GM18861 (cell line): ENCODE data around the gene MBD5.

ENCODE experiments used
- ATAC-seq: cut with Tn5 transposase; IDR thresholded peaks from one replicate; pipeline ENCODE4 v1.9.1; 2021; ENCODE audit not compliant: unreplicated experiment

The MBD5 gene

DNA sequence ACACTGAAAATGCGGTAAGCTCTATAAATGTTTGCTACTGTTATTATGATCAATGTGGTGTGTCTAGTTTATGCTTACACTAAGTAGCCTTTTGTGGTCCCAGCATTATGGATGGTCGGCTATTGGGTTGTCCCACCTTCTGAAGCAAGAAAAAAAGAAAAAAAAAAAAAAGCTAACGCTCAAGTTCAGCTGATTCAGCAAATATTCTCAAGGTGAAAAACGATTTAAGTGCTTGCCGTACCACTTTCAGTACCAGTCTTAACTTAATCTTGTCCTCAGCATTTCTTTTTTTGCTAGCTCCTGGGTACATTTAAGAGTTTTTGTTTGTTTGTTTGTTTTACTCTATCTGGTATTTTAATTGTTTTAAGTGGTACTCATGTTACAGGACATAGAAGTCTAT, 87.5 kb downstream of the MBD5 start:
- ATAC-seq = no peak

DNA sequence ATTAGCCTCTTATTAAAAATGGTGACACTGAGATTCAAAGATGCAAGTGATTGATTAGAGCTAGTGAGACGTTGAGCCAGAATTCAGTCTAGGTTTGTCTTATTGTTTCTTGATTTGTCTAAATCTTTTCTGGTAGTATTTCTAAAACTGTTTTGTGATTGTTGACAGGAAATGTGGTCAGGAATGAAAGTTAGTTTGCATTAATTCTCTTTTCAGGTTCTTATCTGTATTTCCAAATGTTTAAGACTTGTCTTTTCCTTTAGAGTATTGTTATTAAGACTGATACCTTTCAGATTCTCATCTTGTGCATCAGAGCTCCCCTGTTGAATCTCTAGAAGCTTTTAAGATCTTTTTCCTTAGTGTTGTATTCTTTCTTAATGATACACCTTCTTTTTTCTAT, 89.3 kb downstream of the MBD5 start:
- ATAC-seq = no peak

DNA sequence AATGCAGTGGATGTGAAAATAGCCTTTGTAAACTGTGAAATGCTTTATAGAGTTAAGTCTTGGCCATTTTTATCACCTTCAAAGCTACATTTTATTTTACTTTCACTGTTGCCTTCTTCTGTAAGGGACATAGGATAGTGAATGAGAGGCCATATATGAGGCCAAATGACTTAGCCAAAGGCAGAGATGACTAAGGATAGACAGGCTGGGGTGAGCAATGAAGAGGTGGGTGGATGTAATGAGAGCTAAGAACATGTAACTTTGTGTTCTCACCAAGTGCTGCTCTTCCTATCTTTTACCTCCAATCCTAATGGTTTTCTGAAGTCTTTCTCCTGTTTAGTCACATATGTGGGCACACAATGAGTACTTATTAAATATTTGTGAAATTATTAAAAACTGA, 101.9 kb downstream of the MBD5 start:
- ATAC-seq = no peak

DNA sequence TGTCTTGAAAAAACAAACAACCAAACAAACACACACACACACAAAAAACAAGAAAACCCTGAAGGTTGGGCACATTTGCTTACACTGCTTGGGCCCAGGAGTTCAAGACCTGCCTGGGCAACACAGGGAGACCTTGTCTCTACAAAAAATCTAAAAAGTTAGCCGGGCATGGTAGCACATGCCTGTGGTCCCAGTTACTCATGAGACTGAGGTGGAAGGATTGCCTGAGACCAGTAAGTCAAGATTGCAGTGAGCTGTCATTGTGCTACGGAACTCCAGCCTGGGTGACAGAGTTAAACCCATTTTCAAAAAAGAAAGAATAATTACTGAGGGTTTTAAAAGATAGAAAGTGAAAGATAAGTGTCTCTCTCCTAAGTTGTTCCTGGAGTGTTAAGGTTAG, 103.4 kb downstream of the MBD5 start:
- no peak for ATAC-seq

DNA sequence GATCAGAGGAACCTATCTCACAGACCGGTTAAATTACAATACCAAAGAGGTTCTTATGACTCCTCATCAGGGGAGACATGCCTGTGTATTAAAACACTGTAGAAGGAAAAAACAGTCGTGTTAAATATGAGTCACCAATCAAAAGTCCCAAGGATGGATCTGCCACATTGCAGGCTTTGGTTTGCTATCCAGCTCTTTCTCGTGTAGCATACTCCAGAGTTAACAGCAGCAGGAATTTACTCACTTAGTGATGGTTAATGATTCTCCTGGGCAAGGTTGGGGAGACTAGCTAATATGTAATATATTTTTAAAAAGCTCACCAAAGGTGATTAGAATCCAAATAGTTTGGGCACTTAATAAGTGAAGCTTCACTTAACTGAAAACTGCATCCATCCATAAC, 109.7 kb downstream of the MBD5 start:
- ATAC-seq = no peak

DNA sequence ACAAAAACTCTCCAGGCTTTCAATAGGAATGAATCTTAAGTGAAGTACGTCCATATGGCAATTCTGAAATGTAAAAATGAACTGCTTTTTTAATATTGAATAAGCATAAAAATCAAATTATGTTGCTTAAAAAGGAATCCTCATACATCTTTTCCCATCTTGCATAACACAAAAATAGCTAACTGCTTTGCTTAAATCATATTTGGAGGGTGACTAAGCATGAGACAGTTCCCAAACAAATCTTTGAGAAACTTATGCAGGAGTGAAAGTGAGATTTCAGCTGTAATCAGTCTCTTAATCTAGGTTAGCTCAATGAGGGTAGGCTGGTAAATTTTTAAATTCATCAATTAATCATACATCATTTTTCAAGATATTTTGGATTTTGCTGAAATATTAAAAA, 111.5 kb downstream of the MBD5 start:
- no peak for ATAC-seq

DNA sequence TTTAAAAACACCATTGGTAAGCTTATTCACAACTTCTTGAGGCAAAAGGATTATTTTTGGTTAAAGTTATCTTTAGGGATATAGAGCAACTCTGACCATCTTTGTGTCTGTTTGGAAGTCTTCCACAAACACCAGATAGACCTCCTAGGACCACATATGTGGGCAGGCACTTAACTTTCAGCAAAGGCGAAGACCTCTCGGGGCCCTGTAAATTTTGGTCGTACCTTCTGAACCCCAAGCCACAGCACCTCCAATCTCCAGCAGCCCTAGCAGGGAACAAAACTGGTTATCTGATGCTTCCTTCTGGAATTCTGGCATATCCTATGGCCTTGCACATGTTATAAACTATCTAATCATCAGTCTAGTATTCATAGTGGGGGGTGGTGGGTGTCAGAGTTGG, 114.8 kb downstream of the MBD5 start:
- no peak for ATAC-seq

DNA sequence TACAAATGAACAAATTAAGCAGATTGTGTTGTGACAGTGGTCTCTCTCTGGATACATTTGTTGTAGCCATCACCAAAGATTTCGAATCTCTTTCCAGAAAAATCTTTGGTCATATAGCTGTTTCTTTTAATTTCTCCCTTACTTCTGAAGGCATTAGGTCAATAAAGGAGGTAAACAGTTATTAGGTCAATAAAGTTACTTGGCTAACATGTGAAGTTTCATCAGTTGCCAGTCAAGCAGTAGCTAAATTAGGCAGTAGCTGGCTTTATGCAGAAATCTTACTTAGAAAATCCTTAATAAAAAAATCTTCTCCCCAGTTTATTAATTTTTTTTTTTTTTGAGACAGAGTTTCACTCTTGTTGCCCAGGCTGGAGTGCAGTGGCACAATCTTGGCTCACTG, 115.5 kb downstream of the MBD5 start:
- ATAC-seq = no peak

DNA sequence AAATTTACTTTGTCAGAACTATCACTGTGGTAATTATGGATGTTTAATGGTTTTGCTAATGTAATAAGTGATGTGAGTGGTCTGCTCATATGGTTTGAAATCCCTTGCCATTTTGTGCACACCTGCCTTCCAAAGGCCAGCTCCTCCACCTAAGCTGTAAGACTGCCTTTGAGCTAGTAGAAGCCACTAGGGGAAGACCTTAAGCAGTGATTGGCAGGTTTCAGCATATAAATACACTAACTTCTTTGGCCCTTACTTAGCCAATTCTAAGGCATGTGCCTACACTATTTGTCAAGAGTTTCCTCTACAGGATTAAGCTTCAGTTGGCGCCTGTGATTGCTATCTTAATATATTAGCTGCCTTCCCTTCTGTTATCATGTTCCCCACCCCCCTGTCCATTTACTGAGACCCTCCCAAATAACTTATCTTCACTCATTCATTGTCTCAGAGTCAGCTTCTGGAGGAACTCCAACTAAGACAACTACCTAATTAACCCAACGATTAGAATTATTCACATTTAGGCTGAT, 141.1 kb downstream of the MBD5 start:
- no peak for ATAC-seq

DNA sequence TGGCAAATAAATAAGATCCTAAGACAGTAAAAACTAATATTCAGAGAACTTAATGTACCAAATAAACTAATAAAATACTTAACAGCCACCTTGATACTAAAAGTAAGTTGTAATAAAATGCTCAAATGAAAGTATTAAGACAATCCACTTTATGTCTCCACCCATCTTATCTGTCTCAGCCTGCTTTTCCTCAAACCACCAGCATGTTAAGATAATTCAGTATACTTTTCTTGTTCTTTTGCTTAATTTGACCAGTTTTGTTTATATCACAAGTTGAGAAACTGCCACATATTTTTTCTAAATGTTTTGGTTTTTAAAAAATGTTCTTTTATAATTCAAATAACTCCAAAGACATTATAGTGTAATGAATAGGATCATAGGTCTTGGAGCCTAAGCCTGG, 142.0 kb downstream of the MBD5 start:
- no peak for ATAC-seq

DNA sequence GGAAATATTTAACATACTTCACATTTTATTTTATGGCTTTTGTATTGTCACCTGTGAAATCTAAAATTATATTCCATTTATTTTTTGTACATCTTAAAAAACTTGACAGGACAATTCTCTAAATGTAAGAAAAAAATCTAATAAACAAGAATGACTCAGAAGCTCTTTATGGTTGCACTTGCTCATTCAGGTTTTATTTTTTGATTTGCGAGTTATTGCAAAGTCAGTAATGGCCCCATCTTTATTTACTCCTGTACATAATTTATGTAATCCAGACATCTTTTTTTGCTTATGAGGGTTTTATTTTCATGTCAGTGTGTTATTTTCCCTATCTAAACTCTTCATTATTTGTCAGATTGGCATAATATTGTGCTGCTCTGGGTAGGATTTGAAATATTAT, 145.1 kb downstream of the MBD5 start:
- ATAC-seq = no peak

DNA sequence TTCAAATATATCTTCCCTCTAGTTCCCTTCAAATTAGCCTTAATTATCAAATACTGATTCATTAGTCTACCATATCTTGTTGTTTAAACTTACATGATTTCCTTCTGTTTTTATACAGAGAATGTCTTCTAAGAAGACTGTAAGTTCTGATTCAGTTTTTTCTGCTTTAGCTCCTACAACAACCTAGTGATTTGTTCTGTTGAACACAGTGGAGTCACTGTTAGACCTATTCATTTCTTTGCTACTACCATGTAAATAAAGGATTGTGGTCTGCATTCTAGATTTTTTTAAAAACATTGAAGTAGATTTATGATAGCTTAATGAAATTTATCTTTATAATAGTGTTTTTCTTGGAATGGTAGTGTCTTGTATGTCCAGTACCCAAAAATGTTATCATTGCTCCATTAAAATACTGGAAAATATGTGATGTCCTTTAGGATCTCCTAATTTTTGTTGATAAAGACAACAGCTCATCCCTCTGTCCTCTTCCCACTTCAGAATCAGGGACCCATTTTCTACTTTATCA, 146.4 kb downstream of the MBD5 start:
- ATAC-seq = no peak

DNA sequence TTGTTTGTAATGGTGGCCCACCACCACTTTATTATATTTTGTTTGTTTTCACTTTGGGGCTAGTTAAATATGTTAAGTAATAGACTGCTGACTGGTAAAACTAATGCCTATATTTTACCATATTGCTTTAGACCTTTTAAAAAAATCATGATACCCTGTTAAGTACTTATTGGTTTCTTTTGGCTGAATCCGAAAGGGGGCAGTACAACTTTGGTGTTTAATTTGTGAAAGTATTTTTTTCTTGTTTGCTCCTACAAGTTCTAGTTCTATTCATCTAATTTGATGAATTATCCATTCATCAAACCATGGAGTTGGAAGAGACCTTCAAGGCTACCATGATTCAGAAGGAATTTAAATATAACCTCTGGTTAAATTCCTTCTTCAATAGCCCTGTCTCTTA, 147.0 kb downstream of the MBD5 start:
- no peak for ATAC-seq

DNA sequence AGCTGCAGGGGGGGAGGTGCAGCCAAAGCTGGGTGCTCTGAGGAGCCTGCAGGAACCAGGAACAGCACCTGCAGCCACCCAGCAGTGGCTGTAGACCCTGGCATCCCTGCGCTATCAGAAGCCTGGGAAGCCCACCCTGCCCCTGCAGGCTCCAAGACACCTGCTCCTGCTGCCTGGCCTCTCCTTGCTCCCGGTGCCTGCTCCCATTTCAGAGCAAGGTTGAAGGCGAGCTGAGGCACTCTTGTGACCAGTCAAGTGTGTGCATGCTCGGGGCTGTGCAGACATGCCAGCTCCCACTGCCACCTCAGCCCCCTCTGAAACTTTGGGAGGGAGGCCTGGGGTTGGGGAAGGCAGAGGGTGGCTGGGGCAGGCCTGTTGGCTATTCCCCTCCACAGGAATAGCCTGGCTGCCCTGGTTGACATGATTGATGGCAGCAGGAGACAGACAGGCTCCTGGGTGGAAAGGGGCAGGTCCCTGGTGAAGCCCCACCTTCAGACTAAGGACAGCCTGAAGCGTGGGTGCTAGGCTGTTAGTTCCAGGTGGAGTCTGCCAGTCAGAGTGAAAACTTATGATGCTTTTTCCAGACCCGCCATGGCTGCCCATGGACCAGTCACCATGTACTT, 151.4 kb downstream of the MBD5 start:
- ATAC-seq = no peak

DNA sequence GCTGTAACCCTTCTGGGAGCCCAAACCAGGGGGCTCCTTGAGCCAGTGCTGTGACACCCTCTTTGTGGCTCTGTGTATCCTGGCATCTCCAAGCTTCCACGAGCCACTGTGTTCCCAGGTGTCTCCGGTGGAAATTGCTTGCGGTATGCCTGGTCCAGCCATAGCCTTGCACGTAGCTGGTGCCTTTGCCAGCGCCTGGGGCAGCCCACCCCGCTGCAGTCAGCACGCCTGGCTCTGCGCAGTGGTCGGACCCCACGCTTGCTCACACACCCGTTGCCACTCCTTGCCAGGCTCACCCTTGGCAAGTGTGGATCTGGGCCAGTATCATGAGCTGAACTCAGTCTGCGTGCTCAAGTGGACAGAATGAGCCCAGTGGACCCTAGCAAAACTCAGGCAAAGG, 152.3 kb downstream of the MBD5 start:
- ATAC-seq = no peak

DNA sequence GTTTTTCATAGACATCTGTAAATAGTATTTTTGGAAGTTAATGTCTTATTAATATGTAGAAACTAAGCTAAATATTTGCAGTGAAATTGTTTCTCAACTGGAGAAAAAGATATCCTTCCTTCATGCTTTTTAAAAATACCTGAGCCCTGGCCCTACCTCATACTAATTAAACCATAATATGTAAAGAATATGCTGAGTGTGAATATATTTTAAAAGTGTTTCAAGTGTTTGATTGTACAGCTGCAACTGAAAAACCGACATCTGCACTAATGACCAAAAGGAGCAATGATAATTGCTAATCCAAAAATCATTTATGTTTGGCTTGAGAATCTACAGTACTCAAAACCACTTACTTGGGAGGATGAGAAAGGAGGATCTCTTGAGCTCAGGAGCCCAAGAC, 156.7 kb downstream of the MBD5 start:
- ATAC-seq = no peak

DNA sequence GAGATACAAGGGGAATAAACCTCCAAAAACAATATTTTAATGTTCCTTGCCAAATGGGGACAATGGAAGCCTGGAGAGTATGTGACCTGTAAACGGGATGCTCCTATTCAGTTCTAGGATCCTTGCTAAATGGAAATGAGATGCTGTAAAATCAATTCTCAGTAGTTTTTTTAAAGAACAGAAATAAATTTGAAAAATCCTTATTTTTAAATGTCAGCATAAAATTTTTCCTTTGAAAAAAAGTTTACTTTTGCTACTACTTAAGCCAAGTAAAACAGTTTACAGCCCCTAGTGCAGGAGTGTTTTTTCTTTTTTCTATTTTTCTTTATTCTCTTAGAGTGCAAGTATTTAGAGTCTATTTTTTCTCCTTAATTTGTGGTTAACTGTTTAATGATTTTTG, 158.8 kb downstream of the MBD5 start:
- no peak for ATAC-seq

DNA sequence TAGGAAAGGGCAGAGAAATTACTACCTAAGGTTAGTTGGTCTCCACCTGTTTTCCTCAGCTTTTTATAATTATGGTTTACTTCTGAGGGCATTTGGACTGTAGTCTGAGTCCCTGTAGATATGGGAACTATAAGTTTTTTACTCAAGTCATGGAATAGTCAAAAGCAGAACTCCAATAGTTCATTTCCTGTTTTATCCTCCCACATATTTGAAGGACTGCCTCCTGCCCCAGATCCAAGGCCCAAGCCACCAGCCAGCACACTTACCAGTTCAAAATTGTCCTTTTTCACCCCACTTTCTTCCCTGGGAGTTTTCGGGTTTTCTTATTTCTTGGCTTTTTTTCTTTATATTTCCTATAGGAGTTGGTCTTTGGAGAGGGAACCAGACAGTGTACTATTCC, 164.1 kb downstream of the MBD5 start:
- no peak for ATAC-seq

DNA sequence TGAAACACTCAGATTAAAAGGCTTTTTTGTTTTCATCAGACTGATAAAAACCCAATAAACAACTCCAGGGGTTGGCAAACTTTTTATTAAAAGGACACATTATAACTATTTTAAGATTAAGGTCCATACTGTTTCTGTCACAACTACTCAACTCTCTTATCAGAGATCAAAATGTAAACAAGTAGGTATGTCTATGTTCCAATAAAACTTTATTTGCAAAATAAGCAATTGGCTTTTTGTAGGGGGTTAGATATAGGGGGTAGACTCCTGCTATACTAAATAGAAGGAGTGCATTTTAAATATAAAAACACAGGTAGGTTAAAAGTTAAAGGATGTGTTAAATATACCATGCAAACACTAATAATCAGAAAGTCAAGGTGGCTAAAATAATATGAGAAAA, 174.0 kb downstream of the MBD5 start:
- ATAC-seq = no peak

DNA sequence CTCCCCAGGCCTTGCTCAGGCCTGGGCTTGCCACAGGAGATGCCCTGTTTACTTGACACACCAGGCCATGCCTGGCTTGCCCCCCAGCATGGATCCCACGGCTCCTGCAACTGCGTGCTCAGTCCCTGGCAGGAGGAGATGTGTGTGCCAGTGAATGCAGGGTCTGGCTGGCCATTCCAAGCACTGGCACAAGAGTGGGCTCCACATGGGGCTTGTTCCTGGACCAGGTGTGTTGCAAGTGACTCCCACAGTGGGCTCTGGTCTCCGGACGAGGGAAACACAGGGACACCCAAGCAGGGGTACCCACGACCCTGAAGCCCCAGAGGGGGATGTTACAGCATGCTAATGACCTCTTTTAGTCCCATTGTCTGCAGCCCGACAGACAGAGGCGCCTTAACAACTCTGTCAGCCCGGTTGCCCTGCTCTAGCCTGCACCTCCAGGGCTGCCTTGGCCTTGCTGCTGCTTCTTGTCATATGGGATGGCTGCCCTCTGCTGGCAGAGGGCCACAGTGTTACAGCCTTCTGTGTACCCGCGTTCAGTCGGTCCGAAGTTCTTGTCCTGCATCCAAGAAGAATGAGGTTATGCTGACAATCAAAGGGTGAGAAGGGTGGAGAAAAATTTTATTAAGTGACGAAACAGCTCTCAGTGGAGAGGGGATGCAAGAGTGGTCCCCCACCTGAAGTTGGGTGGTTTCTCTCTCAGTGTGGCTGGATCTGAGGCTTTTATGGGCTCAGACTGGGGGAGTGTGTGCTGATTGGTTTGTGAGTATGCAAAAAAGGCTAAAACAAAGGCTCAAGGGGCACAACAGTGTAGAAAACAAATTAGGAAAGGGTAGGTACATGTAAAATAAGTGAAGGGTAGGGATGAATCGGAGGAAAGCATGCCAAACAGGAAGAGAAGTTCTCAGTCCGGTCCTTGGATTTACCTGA, 180.4 kb downstream of the MBD5 start:
- no peak for ATAC-seq

DNA sequence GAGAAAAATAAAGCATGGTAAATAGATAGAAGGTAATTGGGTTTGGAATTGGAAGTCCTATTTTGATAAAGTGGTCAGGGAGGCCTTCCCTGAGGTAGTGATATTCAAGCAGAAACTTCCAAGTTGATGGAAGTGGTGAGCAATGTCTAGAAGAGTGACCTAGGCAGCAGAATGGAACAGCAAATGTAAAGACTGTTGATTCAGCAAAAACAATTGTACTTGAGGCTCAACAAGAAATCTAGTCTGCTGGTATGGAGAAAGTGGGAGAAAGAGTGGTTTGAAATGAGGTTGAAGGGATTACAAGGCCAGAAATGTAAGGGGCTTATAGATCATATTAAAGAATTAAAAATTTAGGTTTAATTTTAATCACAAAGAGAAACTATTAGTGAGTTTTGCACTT, 181.3 kb downstream of the MBD5 start:
- ATAC-seq = no peak

DNA sequence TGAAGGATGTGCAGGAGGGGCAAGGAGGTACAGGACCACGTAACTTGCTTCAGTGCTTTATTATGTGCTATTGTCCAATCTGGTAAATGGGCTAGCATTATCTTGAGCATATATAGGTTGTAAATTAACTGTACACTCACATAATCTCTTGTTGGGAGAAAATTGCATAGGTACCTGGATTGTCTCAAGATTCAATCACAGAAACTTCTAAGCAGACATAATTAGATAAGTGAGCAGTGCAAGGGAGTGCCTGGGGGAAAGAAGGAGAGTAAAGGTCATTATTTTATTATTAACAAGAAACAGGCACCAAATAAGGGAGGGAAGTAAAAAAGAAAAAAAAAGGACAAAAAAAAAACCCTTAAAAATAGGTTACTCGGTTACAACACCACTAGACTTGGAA, 186.2 kb downstream of the MBD5 start:
- ATAC-seq = no peak
